Cardiac septum (tissue), 1 donor: Measurements from ENCODE around the gene TRIM62. TPM values are rescaled to one million over a fixed set of nuclear protein-coding genes. Genes with fewer than 3 reads are reported as not detected.

Experiments used
- DNase-seq: peaks from one replicate; pipeline ENCODE4 v3.0.0-alpha.2; 2020; ENCODE audit warnings: low spot score
- intact Hi-C: fragments of 100-400 bp; cut with DNase I; formaldehyde crosslinking; loops from one replicate; pipeline ENCODE4 v1.14.0; 2022
- long read RNA-seq: library from polyadenylated mRNA; unstranded; transcript quantifications from one replicate; pipeline ENCODE4 v2.0.0, GENCODE V29; 2021
- total RNA-seq: library from RNA; stranded (reverse); fragmentation: NEBNext Ultra II Directional; extraction: Animal tissue kit (Norgen Biotek cat#: 25700); gene quantifications from one replicate; pipeline ENCODE4 v1.2.1, GENCODE V29; 2021
- donor health status: DM: no; HTN: no; CAD: no.

The TRIM62 gene
- total RNA-seq = 3.5 TPM
- long read RNA-seq, partial matches to known transcripts = 1 of 7 reads
- long read RNA-seq, other reads (novel, unspliced or antisense) = 3 of 7 reads

GRCh38 chr1:33181921-33182341 is at the start of gene TRIM62:
Gene TRIM62, minus strand, starts transcription at chr1:33182043. Its CDS starts 611 bp downstream, at chr1:33181432.
- intact Hi-C loops = loop anchor here (5.0 kb wide), 1 partner anchor 55 kb away; no protein-coding TSS in a partner anchor

GRCh38 chr1:33231166-33231565 is 49.3 kb upstream of the TRIM62 start:
- no peak for DNase-seq
- intact Hi-C loops = no loop called here

More at GRCh38 chr1:33181921-33182341, at the start of gene TRIM62:
- DNase-seq = peak; percentile 94

GRCh38 chr1:33228935-33229487 is 47.2 kb upstream of the TRIM62 start:
- intact Hi-C loops = loop anchor here (5.0 kb wide), 1 partner anchor 58 kb away; no protein-coding TSS in a partner anchor
- DNase-seq = no peak

- intact Hi-C loops = loop anchor here (5.0 kb wide), 1 partner anchor 62 kb away; no protein-coding TSS in a partner anchor
- DNase-seq = no peak
These were observed 43.7 kb upstream of the TRIM62 start for GRCh38 chr1:33225586-33225985.

- DNase-seq = no peak
- intact Hi-C loops = no loop called here
These were observed 42.4 kb upstream of the TRIM62 start for GRCh38 chr1:33224166-33224707.

GRCh38 chr1:33222381-33222780 is 40.5 kb upstream of the TRIM62 start:
- DNase-seq = no peak
- intact Hi-C loops = no loop called here

GRCh38 chr1:33221385-33221758 is 39.5 kb upstream of the TRIM62 start:
- no peak for DNase-seq
- intact Hi-C loops = no loop called here

GRCh38 chr1:33220676-33221384 is 39.0 kb upstream of the TRIM62 start:
- intact Hi-C loops = no loop called here
- DNase-seq = no peak

- intact Hi-C loops = loop anchor here (2.0 to 5.0 kb wide), 2 partner anchors 79 to 237 kb away; no protein-coding TSS in a partner anchor
- DNase-seq = no peak
These were observed 38.2 kb upstream of the TRIM62 start for GRCh38 chr1:33219886-33220661.

GRCh38 chr1:33211972-33212371 is 30.1 kb upstream of the TRIM62 start:
- no peak for DNase-seq
- intact Hi-C loops = no loop called here

- intact Hi-C loops = no loop called here
- no peak for DNase-seq
These were observed 24.5 kb upstream of the TRIM62 start for GRCh38 chr1:33206340-33206739.

GRCh38 chr1:33195556-33195955 is 13.7 kb upstream of the TRIM62 start:
- intact Hi-C loops = no loop called here
- DNase-seq = no peak

- DNase-seq = no peak
- intact Hi-C loops = no loop called here
These were observed 10.0 kb upstream of the TRIM62 start for GRCh38 chr1:33191731-33192275.

- no peak for DNase-seq
- intact Hi-C loops = no loop called here
These were observed 8.9 kb upstream of the TRIM62 start for GRCh38 chr1:33190701-33191100.

- intact Hi-C loops = no loop called here
These were observed 6.9 kb upstream of the TRIM62 start for GRCh38 chr1:33188572-33189275.

GRCh38 chr1:33186936-33187335 is 5.1 kb upstream of the TRIM62 start:
- no peak for DNase-seq
- intact Hi-C loops = no loop called here

More at GRCh38 chr1:33188572-33189275, 6.9 kb upstream of the TRIM62 start:
- DNase-seq = no peak

- intact Hi-C loops = no loop called here
- no peak for DNase-seq
These were observed 3.7 kb upstream of the TRIM62 start for GRCh38 chr1:33185541-33185940.

- DNase-seq = no peak
- intact Hi-C loops = loop anchor here (5.0 kb wide), 1 partner anchor 56 kb away; no protein-coding TSS in a partner anchor
These were observed 1.5 kb upstream of the TRIM62 start for GRCh38 chr1:33183306-33183705.

- DNase-seq = no peak
- intact Hi-C loops = loop anchor here (5.0 kb wide), 1 partner anchor 56 kb away; no protein-coding TSS in a partner anchor
These were observed 1.1 kb upstream of the TRIM62 start for GRCh38 chr1:33182896-33183295.
